K562 (cell line): ENCODE data around the gene ZBTB22. TPM values are rescaled to one million over a fixed set of nuclear protein-coding genes. Genes with fewer than 3 reads are reported as not detected.

ENCODE experiments used
- GATA2 ChIP-seq: sonication (generic); formaldehyde crosslinking; IDR thresholded peaks from 2 replicates; pipeline ENCODE4 v1.4.0; 2020; ENCODE audit warnings: mild to moderate bottlenecking, missing genetic modification reagents
- ZBTB34 ChIP-seq: fragments of 250-450 bp; sonication (Bioruptor Pico); IDR thresholded peaks from 2 replicates; pipeline ENCODE4 v1.8.0; 2021; ENCODE audit warnings: mild to moderate bottlenecking, moderate library complexity
- ZHX1 ChIP-seq: fragments of 150-350 bp; conservative IDR thresholded peaks from 2 replicates; pipeline ENCODE4 v1.6.1; 2014; ENCODE audit warnings: low read length
- ZNF263 ChIP-seq: sonication (generic); formaldehyde crosslinking; IDR thresholded peaks from 2 replicates; pipeline ENCODE4 v1.8.0; 2022; ENCODE audit warnings: mild to moderate bottlenecking, missing genetic modification reagents, borderline replicate concordance
- ZNF408 ChIP-seq: fragments of 250-450 bp; sonication (Bioruptor Pico); IDR thresholded peaks from 2 replicates; pipeline ENCODE4 v1.4.0; 2020; ENCODE audit warnings: low read depth, mild to moderate bottlenecking, moderate library complexity
- polyA plus RNA-seq, 8 experiments: library from polyadenylated mRNA; depleted of rRNA in 4 of 8; stranded (reverse) in 5 of 8; unstranded in 3 of 8; fragments of >200 nt; fragmentation: Nextera tagmentation in 2 of 8; fragmentation: Illumina TruSeq in 1 of 8; extraction: Ambion mirVana in 2 of 8; extraction: Trizol in 1 of 8; gene quantifications; 2 replicates each; pipeline versions ENCODE4 v1.2.1 to v1.2.3, GENCODE V29; 2011 to 2014; ENCODE audit warnings: inconsistent platforms in 1 of 8, missing spikeins in 1 of 8
- total RNA-seq, 7 experiments: library from RNA; depleted of rRNA in 6 of 7; stranded (reverse); fragments of >200 nt in 6 of 7; fragmentation: Illumina TruSeq in 2 of 7; extraction: Trizol in 2 of 7; gene quantifications; 2 replicates each; pipeline versions ENCODE4 v1.2.1 to v1.2.3, GENCODE V29; 2011 to 2021; ENCODE audit warnings: low replicate concordance in 1 of 7
- TF ChIP-seq, protein P1 (sequence below): fragments of 200-600 bp; sonication (generic); IDR thresholded peaks from one replicate; pipeline ENCODE4 v1.6.1; 2012; ENCODE audit warnings: mild to moderate bottlenecking, low read depth, low read length, inconsistent platforms

ZBTB22 gene
- total and polyA plus RNA-seq, 9 of the 15 experiments (the other 6 are each of a cell fraction or from before 2014, with no cell fraction given): 0.21 to 11.9 (median 7.1) TPM

DNA sequence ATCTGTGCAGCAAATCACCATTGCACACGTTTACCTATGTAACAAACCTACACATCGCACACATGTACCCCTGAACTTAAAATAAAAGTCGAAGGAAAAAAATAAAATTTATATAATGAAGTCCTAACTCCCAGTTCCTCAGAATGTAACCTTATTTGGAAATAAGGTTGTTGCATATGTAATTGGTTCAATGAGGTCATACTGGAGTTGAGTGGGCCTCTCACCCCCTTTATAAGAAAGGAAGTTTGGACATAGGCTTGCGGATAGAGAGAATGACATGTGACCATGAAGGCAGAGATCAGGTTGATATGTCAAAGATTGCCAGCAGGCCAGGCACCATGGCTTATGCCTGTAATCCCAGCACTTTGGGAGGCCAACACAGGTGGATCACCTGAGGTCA lies 16.1 kb upstream of the ZBTB22 start (continued):
- TF ChIP-seq, protein P1, sequence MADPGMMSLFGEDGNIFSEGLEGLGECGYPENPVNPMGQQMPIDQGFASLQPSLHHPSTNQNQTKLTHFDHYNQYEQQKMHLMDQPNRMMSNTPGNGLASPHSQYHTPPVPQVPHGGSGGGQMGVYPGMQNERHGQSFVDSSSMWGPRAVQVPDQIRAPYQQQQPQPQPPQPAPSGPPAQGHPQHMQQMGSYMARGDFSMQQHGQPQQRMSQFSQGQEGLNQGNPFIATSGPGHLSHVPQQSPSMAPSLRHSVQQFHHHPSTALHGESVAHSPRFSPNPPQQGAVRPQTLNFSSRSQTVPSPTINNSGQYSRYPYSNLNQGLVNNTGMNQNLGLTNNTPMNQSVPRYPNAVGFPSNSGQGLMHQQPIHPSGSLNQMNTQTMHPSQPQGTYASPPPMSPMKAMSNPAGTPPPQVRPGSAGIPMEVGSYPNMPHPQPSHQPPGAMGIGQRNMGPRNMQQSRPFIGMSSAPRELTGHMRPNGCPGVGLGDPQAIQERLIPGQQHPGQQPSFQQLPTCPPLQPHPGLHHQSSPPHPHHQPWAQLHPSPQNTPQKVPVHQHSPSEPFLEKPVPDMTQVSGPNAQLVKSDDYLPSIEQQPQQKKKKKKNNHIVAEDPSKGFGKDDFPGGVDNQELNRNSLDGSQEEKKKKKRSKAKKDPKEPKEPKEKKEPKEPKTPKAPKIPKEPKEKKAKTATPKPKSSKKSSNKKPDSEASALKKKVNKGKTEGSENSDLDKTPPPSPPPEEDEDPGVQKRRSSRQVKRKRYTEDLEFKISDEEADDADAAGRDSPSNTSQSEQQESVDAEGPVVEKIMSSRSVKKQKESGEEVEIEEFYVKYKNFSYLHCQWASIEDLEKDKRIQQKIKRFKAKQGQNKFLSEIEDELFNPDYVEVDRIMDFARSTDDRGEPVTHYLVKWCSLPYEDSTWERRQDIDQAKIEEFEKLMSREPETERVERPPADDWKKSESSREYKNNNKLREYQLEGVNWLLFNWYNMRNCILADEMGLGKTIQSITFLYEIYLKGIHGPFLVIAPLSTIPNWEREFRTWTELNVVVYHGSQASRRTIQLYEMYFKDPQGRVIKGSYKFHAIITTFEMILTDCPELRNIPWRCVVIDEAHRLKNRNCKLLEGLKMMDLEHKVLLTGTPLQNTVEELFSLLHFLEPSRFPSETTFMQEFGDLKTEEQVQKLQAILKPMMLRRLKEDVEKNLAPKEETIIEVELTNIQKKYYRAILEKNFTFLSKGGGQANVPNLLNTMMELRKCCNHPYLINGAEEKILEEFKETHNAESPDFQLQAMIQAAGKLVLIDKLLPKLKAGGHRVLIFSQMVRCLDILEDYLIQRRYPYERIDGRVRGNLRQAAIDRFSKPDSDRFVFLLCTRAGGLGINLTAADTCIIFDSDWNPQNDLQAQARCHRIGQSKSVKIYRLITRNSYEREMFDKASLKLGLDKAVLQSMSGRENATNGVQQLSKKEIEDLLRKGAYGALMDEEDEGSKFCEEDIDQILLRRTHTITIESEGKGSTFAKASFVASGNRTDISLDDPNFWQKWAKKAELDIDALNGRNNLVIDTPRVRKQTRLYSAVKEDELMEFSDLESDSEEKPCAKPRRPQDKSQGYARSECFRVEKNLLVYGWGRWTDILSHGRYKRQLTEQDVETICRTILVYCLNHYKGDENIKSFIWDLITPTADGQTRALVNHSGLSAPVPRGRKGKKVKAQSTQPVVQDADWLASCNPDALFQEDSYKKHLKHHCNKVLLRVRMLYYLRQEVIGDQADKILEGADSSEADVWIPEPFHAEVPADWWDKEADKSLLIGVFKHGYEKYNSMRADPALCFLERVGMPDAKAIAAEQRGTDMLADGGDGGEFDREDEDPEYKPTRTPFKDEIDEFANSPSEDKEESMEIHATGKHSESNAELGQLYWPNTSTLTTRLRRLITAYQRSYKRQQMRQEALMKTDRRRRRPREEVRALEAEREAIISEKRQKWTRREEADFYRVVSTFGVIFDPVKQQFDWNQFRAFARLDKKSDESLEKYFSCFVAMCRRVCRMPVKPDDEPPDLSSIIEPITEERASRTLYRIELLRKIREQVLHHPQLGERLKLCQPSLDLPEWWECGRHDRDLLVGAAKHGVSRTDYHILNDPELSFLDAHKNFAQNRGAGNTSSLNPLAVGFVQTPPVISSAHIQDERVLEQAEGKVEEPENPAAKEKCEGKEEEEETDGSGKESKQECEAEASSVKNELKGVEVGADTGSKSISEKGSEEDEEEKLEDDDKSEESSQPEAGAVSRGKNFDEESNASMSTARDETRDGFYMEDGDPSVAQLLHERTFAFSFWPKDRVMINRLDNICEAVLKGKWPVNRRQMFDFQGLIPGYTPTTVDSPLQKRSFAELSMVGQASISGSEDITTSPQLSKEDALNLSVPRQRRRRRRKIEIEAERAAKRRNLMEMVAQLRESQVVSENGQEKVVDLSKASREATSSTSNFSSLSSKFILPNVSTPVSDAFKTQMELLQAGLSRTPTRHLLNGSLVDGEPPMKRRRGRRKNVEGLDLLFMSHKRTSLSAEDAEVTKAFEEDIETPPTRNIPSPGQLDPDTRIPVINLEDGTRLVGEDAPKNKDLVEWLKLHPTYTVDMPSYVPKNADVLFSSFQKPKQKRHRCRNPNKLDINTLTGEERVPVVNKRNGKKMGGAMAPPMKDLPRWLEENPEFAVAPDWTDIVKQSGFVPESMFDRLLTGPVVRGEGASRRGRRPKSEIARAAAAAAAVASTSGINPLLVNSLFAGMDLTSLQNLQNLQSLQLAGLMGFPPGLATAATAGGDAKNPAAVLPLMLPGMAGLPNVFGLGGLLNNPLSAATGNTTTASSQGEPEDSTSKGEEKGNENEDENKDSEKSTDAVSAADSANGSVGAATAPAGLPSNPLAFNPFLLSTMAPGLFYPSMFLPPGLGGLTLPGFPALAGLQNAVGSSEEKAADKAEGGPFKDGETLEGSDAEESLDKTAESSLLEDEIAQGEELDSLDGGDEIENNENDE: no peak
- TF ChIP-seq ZNF408 (CRISPR knock-in tag) (no peak), ZNF263 (no peak), ZBTB34 (CRISPR knock-in tag) (no peak), GATA2 (CRISPR knock-in tag) (no peak), ZHX1 (no peak)
